Fibroblast of mammary gland (primary cell): Measurements from ENCODE around the gene IQSEC3.

Source experiments
- DNase-seq: peaks from one replicate; pipeline ENCODE4 v3.0.0-alpha.2; 2010; ENCODE audit warnings: low read depth
- H3K4me3 ChIP-seq: 2 replicates; pipeline ENCODE4 v1.5.1; 2011; ENCODE audit warnings: low read depth, mild to moderate bottlenecking, low read length, moderate library complexity; ENCODE audit not compliant: control insufficient read depth
- CTCF ChIP-seq: conservative IDR thresholded peaks from 2 replicates; pipeline ENCODE4 v1.5.1; 2011; ENCODE audit warnings: low read depth, low read length, inconsistent platforms; ENCODE audit not compliant: control insufficient read depth, insufficient read depth

IQSEC3 gene

GRCh38 chr12:114626-115211, 48.2 kb downstream of the IQSEC3 start:
- no peak overlapping the region for H3K4me3 ChIP-seq
- TF ChIP-seq CTCF: no peak
- DNase-seq: no peak

- H3K4me3 ChIP-seq: no peak overlapping the region
- TF ChIP-seq CTCF: no peak
- DNase-seq: no peak
These were observed 49.0 kb downstream of the IQSEC3 start for GRCh38 chr12:115518-115917.

GRCh38 chr12:115960-116915, 49.7 kb downstream of the IQSEC3 start:
- no peak overlapping the region for H3K4me3 ChIP-seq
- no peak for TF ChIP-seq CTCF
- no peak for DNase-seq

- no peak overlapping the region for H3K4me3 ChIP-seq
- no peak for TF ChIP-seq CTCF
- DNase-seq: no peak
These were observed 50.7 kb downstream of the IQSEC3 start for GRCh38 chr12:117311-117710.

GRCh38 chr12:117816-118345, 51.3 kb downstream of the IQSEC3 start:
- H3K4me3 ChIP-seq: no peak overlapping the region
- DNase-seq: no peak
- TF ChIP-seq CTCF: no peak

GRCh38 chr12:118591-118990, 52.0 kb downstream of the IQSEC3 start:
- no peak for DNase-seq
- no peak for TF ChIP-seq CTCF
- H3K4me3 ChIP-seq: no peak overlapping the region
